ENCODE data around the gene MPDZ.
A peak's percentile ranks its signal among the peaks of the same experiment; 100 is the strongest.

Gene MPDZ

GRCh38 chr9:13279284-13280141, at the start of gene MPDZ:
TSS of gene MPDZ (minus strand) at chr9:13279692. CDS start at chr9:13250315, 29,377 bp downstream.
- DNase-seq: peak; percentile 50

GRCh38 chr9:13324988-13325387, 45.5 kb upstream of the MPDZ start:
- DNase-seq: no peak

- DNase-seq: no peak
Measured at GRCh38 chr9:13322828-13323550, 43.5 kb upstream of the MPDZ start.

GRCh38 chr9:13318027-13318426, 38.5 kb upstream of the MPDZ start:
- no peak for DNase-seq

- DNase-seq: no peak
Measured at GRCh38 chr9:13296972-13297371, 17.5 kb upstream of the MPDZ start.

GRCh38 chr9:13295556-13295955, 16.1 kb upstream of the MPDZ start:
- DNase-seq: no peak

GRCh38 chr9:13292782-13293181, 13.3 kb upstream of the MPDZ start:
- no peak for DNase-seq

GRCh38 chr9:13292158-13292557, 12.7 kb upstream of the MPDZ start:
- no peak for DNase-seq

- DNase-seq: no peak
Measured at GRCh38 chr9:13291718-13292117, 12.2 kb upstream of the MPDZ start.

- DNase-seq: no peak
Measured at GRCh38 chr9:13284011-13284410, 4.5 kb upstream of the MPDZ start.

GRCh38 chr9:13282998-13283397, 3.5 kb upstream of the MPDZ start:
- DNase-seq: no peak

- no peak for DNase-seq
Measured at GRCh38 chr9:13281356-13282016, 2.0 kb upstream of the MPDZ start.

- peak; percentile 47 for DNase-seq
Measured at GRCh38 chr9:13278368-13279246, 885 bp downstream of the MPDZ start.

- DNase-seq: peak; percentile 46
Measured at GRCh38 chr9:13278023-13278367, 1.5 kb downstream of the MPDZ start.

GRCh38 chr9:13274886-13275641, 4.4 kb downstream of the MPDZ start:
- DNase-seq: no peak

GRCh38 chr9:13270734-13271133, 8.8 kb downstream of the MPDZ start:
- no peak for DNase-seq

GRCh38 chr9:13269589-13270452, 9.7 kb downstream of the MPDZ start:
- DNase-seq: no peak

- no peak for DNase-seq
Measured at GRCh38 chr9:13268469-13268868, 11.0 kb downstream of the MPDZ start.

GRCh38 chr9:13267743-13268142, 11.7 kb downstream of the MPDZ start:
- DNase-seq: no peak

- DNase-seq: no peak
Measured at GRCh38 chr9:13266167-13266566, 13.3 kb downstream of the MPDZ start.

GRCh38 chr9:13264788-13265187, 14.7 kb downstream of the MPDZ start:
- DNase-seq: no peak
